Spleen (tissue), 7 donors: ENCODE results near the gene ZXDC.

Experiments used
- POLR2A ChIP-seq, 3 donors: fragments of 450-650 bp; IDR thresholded peaks; one replicate each; pipeline ENCODE4 v1.5.1; 2017; ENCODE audit warnings: antibody characterized with exemption in 3 of 3, mild to moderate bottlenecking in 1 of 3
- POLR2AphosphoS5 ChIP-seq, 3 donors: sonication (generic); formaldehyde crosslinking; IDR thresholded peaks; one replicate each; pipeline ENCODE4 v1.5.1; 2017; ENCODE audit warnings: antibody characterized with exemption in 3 of 3
- TF ChIP-seq, protein P1 (sequence below), 11 experiments: fragments of 200-600 bp in 7 of 11; fragments of 450-650 bp in 4 of 11; sonication (generic) in 4 of 11; IDR thresholded peaks in 8 of 11; conservative IDR thresholded peaks in 3 of 11; 1 replicate in 7 of 11; 2 replicates in 4 of 11; pipeline versions ENCODE4 v1.4.0 to v1.8.0; 2016 to 2021; ENCODE audit warnings: antibody characterized with exemption in 11 of 11, inconsistent platforms in 4 of 11, mild to moderate bottlenecking in 1 of 11
- donor health status: DM: no; HTN: no; CAD: no; lungs with moderate emphysema.
- donor health status: DM: no; HTN: no; CAD: no.
- donor health status: DM: no; HTN: no; CAD: no.

DNA sequence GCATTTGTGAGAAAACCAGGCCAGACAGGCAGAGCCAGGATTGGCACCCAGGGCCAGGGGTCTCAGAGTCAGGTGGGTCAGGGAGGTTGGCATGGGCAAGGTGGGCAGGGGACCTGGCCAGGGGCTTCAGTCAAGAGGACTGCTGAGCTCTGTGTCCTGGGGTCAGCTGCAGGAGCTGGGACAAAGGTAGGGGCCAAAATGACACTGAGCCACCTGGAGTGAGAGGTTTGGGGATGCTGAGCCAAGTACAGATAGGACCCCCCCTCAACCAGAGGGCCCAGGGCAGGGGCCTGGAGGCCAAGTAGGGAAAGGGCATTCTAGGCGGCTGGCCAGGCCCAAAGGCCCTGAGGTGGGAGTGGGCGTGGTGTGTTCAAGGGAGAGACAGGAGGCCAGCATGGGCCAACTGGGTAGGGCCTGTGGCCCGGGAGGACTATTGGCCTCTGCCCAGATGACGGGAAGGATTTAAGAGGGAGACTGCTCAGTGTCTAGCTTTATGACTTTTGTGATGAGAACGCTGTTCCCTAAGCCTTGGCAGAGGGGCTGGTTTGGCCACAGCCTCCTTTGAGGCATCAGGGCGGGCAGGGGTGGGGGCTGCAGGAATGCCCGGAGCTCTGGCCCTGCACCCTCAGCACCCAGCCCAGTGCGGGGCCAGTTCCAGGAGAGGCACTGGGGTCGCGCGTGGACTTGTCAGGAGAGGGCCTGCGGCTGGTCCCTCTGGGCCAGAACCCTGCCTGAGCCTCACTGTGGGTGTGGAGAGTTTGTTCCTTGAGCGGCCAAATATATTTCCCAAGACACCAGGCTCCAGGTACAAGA is 77.9 kb downstream of the ZXDC start:
- TF ChIP-seq, protein P1, sequence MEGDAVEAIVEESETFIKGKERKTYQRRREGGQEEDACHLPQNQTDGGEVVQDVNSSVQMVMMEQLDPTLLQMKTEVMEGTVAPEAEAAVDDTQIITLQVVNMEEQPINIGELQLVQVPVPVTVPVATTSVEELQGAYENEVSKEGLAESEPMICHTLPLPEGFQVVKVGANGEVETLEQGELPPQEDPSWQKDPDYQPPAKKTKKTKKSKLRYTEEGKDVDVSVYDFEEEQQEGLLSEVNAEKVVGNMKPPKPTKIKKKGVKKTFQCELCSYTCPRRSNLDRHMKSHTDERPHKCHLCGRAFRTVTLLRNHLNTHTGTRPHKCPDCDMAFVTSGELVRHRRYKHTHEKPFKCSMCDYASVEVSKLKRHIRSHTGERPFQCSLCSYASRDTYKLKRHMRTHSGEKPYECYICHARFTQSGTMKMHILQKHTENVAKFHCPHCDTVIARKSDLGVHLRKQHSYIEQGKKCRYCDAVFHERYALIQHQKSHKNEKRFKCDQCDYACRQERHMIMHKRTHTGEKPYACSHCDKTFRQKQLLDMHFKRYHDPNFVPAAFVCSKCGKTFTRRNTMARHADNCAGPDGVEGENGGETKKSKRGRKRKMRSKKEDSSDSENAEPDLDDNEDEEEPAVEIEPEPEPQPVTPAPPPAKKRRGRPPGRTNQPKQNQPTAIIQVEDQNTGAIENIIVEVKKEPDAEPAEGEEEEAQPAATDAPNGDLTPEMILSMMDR (IDR thresholded peaks at IDR 0.05 in 8 of 11, conservative IDR thresholded peaks at IDR 0.05 in 3 of 11), result no peak
- TF ChIP-seq POLR2A (IDR thresholded peaks at IDR 0.05) (no peak), POLR2AphosphoS5 (IDR thresholded peaks at IDR 0.05) (no peak)
